Measurements from ENCODE around the gene HOXC6.

GRCh38 chr12:54042970-54043853, 15.0 kb downstream of the HOXC6 start:
- TF ChIP-seq EP300 (IDR thresholded peaks at IDR 0.05) = no peak
- no peak for TF ChIP-seq CTCF (IDR thresholded peaks at IDR 0.05)

All from esophagus muscularis mucosa (tissue), 3 donors.